Activated gamma-delta T cell (primary cell): ENCODE data around the gene FARSB.

Experiments used
- DNase-seq: peaks from one replicate; lab custom pipeline; 2025; lab: John Stamatoyannopoulos, UW

Gene FARSB

DNA sequence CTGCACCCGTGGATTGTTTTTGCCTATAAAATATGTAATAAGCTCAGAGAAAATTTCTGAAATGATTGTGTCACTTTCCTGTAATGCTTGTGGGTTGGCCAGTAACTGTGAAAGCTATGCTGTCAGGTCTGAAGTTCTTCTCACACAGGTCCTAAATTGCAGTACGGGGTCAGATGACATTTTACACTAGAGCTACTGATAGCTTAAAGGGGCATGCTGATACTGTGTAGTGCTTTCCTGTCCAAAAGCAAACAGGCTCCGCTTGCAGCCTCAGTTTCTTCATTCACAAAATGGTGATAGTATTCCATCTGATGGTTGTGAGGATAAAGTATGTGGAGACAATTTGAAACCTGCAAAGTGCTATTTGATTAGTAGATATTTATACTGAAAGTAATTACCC lies 7.6 kb upstream of the FARSB start:
- no peak for DNase-seq

DNA sequence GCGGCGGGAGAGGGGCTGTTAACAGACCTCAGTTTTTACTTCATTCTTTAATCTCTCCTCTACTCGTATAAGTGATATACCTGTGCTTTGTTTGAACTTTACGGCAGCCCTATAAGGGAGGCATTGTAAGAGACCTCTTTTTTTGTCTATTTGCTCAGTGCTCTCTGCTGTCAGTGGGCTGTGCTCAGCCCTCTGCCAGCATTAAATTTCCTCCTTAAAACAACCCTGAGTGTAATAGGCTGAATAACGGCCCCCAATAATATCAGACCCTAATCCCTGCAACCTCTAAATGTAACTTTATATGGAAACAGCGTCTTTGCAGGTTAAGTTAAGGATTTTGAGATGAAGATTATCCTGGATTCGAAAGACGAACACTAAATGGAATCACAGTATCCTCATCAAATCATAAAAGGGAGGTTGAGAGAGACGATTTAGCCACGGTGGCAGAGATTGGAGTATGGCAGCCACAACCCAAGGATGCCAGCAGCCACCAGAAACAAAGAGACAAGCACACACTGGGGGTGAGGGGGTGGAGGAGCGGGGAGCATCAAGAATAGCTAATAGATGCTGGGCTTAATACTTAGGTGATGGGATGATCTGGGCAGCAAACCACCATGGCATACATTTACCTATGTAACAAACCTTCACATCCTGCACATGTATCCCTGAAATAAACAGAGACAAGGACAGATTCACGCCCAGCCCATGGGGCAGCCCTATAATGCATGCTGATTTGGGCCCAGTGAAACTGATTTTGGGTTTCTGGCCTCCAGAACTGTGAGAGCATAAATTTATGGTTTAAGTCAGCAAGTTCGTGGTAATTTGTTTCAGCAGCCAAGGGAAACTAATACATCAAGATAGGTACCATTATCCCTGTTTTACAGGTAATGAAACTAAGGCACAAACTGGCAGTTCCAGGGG lies 894 bp upstream of the FARSB start:
- DNase-seq, result no peak

DNA sequence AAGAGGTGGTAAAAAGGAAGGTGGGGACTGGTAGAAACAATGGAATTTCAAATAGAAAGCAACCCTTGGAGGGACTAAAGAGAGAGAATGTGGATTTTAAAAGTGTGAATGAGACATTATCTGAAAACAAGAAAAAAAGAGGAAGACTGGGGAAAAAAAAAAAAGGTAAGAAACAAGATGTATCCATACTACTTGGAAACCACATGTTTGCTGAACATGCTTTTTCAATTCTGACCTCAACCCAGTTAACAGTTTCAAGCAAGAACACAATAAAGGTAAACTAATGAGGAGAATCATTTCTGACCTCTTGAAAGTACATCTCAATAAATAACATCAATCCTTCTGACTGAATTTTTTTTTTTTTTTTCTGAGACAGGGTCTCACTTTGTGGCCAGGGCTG lies 2.6 kb downstream of the FARSB start:
- no peak for DNase-seq

DNA sequence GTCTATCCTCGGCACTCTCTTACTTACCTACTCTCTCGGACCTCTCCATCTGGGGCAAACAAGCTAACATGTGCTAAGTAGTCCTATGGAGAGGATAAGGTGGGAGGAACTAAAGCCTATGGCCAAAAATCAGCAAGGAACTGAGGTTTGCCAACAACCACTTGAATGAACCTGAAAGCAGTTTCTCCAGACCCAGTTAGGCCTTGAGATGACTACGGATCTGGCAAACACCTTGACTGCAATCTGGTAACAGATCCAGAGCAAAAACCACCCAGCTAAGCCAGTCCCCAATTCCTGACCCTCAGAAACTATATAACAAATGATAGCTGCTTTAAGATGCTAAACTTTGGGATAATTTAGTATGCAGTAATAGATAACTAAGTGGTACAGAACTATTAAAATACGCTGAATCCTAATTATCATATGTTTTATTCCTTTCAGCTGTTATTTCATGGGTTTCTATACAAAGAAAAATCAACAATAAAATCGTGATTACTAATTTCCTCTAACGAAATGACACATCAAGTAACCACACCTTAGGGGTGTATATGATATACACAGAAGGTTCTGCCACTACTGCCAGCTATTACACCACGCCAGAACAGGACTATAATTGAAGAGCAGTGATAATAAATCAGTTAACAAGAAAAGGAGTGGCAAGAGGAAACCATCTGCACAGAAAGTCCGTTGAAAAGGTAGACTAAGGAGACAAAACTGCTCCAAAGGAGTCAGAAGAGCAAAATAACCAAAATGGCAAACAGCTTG lies 3.2 kb downstream of the FARSB start:
- DNase-seq, result no peak

DNA sequence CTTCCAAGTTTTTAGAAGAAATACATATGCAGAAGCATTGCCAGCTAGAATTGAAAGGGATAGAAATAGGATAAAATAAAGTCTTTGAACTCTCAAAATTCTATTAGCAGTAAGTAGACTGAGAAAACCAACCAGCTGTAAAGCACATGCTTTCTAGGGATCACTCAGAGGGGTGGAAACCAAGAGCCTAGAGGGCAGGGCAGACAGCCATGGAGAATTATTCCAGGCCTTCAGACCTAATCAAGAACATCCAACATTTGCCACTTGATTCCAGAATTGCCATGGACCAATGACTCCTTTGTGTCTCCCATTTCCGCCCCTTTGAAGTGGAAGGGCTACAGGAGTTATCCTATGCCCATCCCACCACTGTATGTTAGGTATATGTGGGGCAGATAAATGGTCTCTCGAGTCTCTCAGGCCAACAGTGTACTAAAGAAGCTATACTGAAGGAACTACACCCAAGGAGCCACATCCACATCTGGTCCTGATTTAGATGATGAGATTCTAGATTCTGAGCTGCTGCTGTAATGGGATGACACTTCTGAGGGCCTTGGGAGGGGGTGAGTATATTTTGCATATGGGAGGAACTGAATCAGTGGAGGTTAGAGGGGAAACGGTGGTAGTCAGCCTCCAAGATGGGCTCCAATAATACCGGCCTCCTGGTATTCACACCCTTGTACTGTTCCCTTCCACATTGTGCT lies 4.0 kb downstream of the FARSB start:
- no peak for DNase-seq

DNA sequence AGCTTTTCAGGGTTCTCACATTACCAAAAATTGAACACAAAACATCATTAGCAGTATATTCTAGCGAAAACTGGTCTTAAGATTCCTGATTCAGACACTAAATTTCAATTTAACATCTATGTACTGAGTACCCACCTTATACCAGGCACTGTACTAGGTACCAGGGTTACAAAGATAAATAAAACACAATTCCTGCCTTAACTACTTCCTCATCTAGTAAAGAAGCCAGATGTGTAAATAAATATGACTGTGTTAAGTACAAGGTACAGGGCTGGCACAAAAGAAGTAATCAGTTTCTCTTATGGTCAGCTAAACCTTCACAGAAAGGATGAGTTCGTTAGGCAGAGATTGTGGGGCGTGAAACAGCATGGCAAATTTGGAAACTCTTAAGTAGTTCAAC lies 6.1 kb downstream of the FARSB start:
- no peak for DNase-seq

DNA sequence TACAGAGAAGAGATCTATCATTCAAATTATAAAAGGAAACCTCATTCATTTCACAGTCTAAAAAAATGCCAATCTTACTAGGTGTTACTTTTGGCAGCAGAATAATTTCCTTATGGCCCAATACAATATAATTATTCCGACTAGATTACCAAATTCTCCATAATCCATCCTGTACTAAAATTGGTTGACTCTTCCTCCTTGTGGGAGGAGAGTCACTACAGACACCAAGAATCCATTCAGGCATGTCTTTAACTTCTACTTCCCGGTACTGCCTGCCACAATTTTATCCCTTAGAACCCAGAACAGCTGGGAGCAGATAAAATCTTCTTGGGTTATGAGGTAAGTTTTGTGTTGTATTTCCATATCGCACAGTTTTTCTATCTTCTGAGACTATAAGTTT lies 9.9 kb downstream of the FARSB start:
- no peak for DNase-seq

DNA sequence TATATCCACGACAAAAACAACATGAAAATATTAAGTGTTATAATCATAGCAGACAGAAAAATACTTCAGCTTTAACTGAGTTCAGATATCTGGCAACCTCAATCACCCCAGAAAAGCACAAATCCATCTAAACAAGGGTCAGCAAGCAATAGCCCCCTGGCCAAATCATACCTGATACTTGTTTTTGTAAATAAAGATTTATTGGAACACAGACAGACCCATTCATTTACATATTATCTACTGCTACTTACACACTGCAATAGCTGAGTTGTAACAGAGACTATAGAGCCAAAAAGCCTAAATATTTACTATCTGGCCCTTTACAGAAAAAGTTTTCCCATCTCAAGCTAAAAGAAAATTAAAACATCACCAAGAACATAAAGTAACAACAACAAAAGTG lies 12.8 kb downstream of the FARSB start:
- no peak for DNase-seq

DNA sequence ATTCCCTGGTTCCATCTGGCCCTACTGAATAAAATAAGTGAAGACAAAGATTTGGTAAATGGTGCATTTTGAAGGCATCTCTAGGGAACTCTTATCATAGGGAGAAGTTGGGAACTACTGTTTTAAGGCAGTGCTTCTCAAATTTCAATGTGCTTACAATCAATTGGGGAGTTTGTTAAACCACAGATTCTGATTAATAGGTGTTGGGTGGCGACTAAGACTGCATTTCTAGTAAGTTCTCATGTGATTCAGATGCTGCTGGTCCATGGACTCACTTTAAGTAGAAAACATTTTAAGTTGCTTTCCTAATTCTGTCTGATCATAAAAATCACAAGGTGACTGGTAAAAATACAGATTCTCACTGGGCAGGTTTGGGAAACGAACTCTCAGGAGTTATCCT lies 14.6 kb downstream of the FARSB start:
- DNase-seq, result no peak

DNA sequence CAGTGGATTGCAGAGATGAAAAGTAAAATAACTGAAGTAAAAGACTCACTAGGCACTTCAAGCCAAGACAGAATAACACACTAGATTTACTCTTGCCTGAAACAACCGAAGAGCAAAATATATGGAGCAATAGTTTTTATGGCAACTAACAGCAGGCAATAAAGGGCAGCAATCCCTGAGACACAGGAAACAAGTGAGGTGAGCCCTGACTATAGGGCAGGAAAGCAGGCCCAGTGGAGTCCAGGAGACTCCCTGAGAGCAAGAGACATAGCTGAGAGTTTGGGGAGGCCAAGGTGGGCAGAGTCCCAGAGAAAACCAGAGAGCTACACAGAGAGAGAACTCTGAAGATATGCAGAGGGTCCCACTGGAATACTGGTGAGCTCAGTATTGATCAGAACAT lies 18.8 kb downstream of the FARSB start:
- no peak for DNase-seq

DNA sequence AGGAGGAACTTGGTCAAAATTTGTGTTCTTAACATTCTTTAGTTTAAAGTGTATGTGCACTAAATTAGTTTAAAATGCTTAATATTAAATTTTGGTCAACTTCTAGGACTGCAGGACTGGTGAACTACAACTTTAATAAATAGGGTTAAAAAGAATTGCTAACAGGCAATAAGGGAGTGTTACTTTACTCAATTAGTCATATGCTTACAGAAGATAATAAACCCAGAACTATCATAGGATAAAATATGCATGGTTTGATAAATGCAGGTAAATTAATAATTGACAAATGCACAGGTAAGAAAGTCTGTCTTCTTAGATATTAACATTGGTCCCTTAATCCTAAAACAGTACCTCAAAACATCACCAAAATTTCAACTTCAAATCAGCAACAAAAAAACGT lies 20.6 kb downstream of the FARSB start:
- DNase-seq, result no peak

DNA sequence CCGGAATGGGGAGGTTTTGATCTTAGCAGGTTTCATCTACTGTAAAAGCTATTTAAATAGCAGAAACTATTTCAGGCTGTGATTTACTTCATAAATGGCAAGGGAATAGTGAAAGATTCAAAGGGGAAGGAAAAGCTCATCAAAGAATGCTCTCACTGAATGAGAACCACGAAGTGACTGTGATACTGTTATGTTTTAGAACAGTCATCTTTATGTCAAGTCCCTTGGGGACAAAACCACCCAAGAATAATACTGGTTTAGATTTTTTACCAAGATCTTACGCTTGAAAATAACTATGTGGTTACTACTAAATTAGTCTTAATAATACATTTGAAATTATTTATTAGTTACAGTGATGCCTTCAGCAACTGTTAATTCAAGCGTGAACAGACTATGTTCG lies 28.1 kb downstream of the FARSB start:
- DNase-seq, result no peak

DNA sequence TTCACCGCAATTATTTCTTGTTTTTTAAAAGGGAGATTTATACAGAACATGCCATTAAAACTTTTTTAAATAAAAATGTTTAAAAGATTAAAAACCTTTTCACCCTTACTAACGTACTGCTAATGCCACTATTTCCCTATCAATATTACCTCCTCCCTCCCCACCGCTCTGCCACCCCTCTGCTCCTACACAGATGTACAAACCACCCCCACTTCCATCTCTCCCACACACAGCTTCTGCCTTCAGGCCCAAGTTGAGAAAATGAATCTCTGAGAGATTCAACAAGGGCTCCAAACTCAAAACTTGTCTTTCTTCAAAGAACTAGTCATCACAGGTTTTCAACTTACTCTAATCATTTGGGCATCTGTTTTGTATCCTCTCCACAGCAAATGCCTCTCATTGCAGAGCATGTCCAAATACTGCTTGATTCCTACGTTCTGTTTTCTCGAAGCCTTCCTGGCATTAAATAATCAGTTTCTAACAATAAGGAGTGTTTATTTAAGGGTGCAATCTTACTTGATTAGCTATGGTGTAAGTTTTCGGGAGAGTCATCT lies 32.1 kb downstream of the FARSB start:
- no peak for DNase-seq

DNA sequence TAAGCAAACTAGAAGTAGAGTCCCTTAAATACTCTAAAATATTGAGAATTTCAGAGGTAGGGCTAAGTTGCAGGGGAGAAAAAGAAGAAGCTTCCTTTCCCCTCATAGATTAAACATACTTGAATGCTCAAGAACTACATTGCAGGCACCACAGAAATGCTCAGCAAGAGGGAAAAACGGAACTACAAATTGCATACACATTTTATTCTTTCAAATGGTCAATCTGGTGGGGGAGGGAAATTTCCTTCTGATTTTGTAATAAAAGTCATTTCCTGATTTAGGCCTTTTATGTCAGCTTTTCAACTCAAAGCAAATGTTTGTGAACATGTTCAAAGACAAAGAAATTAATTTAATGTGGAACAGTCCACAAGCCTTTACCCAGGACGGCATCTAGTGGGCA lies 33.0 kb downstream of the FARSB start:
- no peak for DNase-seq

DNA sequence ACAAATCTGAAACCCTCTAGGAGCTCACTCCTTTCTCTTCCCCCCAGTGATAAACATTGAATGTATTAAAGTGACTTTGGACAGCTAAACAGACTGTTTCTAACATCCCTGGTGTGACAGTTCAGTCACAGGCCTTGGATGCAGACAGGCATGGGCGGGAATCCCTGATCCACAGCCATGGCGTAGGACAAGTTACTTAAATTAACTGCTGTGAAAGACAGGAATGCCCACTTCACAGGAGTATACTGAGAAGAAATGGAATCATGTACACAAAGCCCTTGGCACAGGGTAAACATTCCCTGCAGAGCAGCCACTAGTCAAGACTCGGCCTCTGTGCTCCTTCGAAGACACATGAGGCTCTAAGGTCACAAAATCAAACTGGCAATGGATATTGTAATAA lies 34.0 kb downstream of the FARSB start:
- DNase-seq, result no peak

DNA sequence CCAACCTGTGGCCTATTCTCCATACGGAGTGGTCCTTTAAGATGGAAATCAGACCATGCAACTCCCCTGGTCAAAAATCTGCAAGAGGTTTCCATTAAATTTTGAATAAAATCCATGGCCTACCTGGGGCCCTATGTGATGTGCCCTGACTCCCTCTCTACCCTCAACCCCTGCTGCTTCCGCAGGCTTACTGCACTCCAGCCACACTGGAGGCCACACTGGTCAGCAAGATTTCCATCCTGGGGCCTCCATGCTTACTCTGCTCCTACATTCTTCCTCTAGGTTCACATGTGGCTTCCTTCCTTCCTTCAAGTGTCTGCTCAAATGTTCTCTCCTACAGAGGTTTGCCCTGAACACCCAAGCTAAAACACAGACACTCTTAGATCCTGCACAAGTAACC lies 40.6 kb downstream of the FARSB start:
- no peak for DNase-seq

DNA sequence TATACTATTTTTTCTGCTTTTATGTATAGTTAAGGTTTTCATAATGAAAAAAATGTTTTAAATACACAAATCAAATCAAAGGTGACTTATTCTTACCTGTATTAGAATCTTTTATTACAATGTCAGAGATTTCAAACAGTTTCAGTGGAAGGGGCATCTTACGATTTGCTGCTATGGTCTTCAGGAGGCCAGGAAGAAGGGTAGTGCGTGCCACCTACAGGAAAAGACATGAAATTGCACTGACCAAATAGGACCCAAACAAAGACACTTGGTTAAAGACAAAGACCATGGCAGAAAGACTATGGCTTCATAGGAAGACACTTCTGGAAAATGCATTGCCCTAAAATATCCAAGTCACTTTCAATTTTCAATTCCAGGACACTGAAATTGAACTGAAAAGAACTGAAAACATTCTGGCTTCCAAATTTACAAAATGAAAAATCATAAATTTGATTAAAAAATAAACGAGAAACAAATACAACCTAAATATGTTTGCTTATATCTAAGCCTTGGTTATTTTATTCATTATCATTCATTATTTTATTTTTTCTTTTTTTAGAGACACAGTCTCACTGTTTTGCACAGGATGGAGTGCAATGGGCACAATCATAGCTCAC lies 42.1 kb downstream of the FARSB start:
- no peak for DNase-seq

DNA sequence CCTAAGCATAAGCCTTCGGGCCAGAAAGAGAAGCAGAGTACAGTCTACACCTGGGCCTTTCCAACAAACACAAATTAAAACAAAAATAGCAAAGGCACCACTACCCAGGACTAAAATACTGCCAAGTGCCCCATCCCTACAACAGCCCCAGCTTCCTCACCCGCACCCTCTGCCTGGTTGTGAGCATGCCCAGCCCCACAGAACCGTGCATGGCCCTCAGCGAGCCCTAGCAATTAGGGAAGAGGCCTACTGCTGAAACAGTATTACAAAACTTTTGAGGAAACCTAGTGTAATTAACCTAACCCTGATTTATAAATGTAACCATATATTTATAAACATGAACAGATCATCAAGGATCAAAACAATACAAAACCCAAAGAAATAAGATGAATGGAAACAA lies 44.2 kb downstream of the FARSB start:
- DNase-seq, result no peak

DNA sequence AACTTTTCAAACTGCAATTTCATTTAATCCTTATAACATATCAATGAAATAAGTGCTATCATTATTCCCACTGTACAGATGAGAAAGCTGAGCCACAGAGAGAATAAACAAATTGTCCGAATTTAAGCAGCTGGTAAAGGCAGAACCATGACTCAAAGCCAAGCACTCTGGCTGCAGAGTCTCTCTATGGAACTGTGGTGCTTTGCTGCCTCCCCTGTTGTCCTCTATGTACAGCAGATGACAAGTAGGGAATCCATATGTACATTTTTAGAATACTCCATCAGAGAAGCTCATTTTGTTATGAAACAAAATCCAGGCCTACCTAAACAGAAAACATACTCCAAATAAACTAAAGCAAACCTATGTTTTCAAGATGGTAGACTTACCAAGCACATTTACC lies 45.1 kb downstream of the FARSB start:
- no peak for DNase-seq

DNA sequence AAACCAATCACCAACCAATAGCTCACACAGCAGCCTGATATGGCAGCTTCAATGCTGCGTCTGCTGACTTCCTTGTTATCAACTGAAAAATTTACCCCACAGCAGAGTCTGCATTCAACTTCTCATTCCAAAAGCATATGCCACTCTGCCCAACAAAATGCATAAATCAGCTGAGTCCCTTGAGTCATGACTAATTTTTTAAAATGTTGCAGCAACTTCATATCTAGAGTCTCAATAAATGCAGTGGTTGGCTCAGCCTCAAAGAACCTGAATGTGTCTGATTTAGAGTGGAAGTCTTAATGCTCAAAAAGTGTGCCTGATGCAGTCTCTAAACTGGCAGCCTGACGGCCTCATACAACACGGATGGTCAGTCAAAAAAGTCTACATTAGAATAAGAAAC lies 46.5 kb downstream of the FARSB start:
- no peak for DNase-seq

DNA sequence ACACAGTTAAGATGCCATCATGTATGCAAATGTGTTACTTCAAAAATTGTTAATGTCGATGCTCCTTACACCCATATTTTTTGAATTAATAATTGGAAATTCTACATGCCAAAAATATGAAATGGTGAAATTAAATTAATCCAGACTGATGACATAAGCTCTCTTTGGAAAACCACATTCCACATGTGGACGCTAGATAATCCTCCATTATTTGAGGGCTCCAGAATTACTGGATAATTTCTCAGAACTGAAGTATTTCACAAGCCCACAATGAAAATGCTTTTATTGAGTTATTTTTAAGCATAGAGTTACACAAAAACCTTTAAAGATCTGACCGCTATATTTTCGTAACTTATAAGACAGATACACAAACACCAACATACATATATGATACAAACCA lies 47.8 kb downstream of the FARSB start:
- no peak for DNase-seq

DNA sequence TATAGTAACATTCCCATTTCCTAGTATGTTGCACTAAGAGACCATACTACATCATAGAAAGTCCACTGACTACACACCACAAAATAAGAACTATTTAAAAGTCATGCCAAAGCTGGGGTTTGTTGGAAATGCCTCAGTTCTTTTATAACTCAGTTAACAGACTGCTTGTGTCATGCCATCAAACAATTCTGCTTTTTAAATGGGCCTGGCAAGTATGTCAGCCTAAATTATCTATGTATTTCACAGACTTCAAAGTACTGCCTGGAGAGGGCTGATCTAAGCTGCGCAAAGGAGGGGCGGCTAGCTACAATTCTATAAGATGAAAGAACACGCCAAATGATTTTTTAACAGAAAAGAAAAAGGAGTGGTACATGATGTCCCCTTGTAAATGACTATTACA lies 49.6 kb downstream of the FARSB start:
- DNase-seq, result no peak
